ENCODE results near the gene VSIG10L. TPM values are rescaled to one million over a fixed set of nuclear protein-coding genes. Genes with fewer than 3 reads are reported as not detected.

The VSIG10L gene
- total RNA-seq, 4 donors from 2014 or later, result 20.4 to 35.6 (median 28.8) TPM

GRCh38 chr19:51289635-51290034, 52.3 kb downstream of the VSIG10L start:
- TF ChIP-seq CTCF (IDR thresholded peaks at IDR 0.05) (no peak), POLR2A (IDR thresholded peaks at IDR 0.05) (no peak), POLR2AphosphoS5 (IDR thresholded peaks at IDR 0.05) (no peak), EP300 (IDR thresholded peaks at IDR 0.05) (no peak)
- H3K4me3 ChIP-seq, result no peak overlapping the region
- peaks cover 13% of the 10 kb centered on the region for H3K27me3 ChIP-seq
- 90% methylated on average over 1 of the region's 1 CpG for WGBS
- H3K9me3 ChIP-seq, result no peaks in the 10 kb centered on the region
- H3K27ac ChIP-seq, result no peak overlapping the region
- peak in 1 of 2 donors; percentile 21 for DNase-seq (ENCODE audit: low spot score in 2 of 2)
- no peaks in the 10 kb centered on the region for H3K4me1 ChIP-seq
- no peaks in the 10 kb centered on the region for H3K36me3 ChIP-seq

- TF ChIP-seq POLR2A (IDR thresholded peaks at IDR 0.05) (no peak), POLR2AphosphoS5 (IDR thresholded peaks at IDR 0.05) (no peak), EP300 (IDR thresholded peaks at IDR 0.05) (no peak), CTCF (IDR thresholded peaks at IDR 0.05) (no peak)
- 57% methylated on average over 3 of the region's 3 CpGs for WGBS
- H3K27ac ChIP-seq, result no peak overlapping the region
Observed at GRCh38 chr19:51285682-51286081, 56.3 kb downstream of the VSIG10L start.

GRCh38 chr19:51282335-51282734, 59.6 kb downstream of the VSIG10L start:
- Histone ChIP-seq H3K4me3 (no peak overlapping the region), H3K4me1 (no peaks in the 10 kb centered on the region), H3K36me3 (no peaks in the 10 kb centered on the region), H3K27me3 (peaks cover 18% of the 10 kb centered on the region), H3K27ac (no peak overlapping the region), H3K9me3 (no peaks in the 10 kb centered on the region)
- TF ChIP-seq EP300 (IDR thresholded peaks at IDR 0.05) (no peak), CTCF (IDR thresholded peaks at IDR 0.05) (no peak), POLR2AphosphoS5 (IDR thresholded peaks at IDR 0.05) (no peak), POLR2A (IDR thresholded peaks at IDR 0.05) (no peak)
- WGBS, result 81% methylated on average over 4 of the region's 4 CpGs
- DNase-seq (ENCODE audit: low spot score in 2 of 2), result peak in 1 of 2 donors; percentile 40

More at GRCh38 chr19:51285682-51286081, 56.3 kb downstream of the VSIG10L start:
- peaks cover 6% of the 10 kb centered on the region for H3K27me3 ChIP-seq
- H3K9me3 ChIP-seq, result no peaks in the 10 kb centered on the region
- no peak for DNase-seq (ENCODE audit: low spot score in 2 of 2)
- H3K4me3 ChIP-seq, result no peak overlapping the region
- no peaks in the 10 kb centered on the region for H3K36me3 ChIP-seq
- no peaks in the 10 kb centered on the region for H3K4me1 ChIP-seq

Other genes with a start within 250 kb of the VSIG10L start
- gene CTU1, start 233.7 kb downstream of the VSIG10L start, total RNA-seq, result 10 to 100 TPM in 3 of 4 donors, 1 to 10 TPM in 1; 7.7 to 14.6 (median 12.9) TPM
- gene SIGLEC9, start 217.2 kb downstream of the VSIG10L start, total RNA-seq, result 1 to 10 TPM in 1 of 4 donors, under 1 TPM in 2, not detected in 1; 0.68 to 1.3 (median 0.83) TPM
- gene SIGLEC7, start 199.8 kb downstream of the VSIG10L start, total RNA-seq, result not detected
- gene CD33, start 117.1 kb downstream of the VSIG10L start, total RNA-seq, result 1 to 10 TPM in 3 of 4 donors, under 1 TPM in 1; 0.51 to 7.0 (median 2.4) TPM
- not detected for gene SIGLECL1, start 91.1 kb downstream of the VSIG10L start, total RNA-seq
- gene IGLON5, start 30.5 kb downstream of the VSIG10L start, total RNA-seq, result under 1 TPM in 1 of 4 donors, not detected in 3; 0.26 TPM
- 10 to 100 TPM; 56.7 to 69.7 (median 63.6) TPM for gene ETFB, start 24.2 kb upstream of the VSIG10L start, total RNA-seq
- gene CLDND2, start 26.9 kb upstream of the VSIG10L start, total RNA-seq, result not detected
- gene NKG7, start 30.5 kb upstream of the VSIG10L start, total RNA-seq, result not detected
- not detected for gene LIM2, start 45.8 kb upstream of the VSIG10L start, total RNA-seq
- not detected for gene C19orf84, start 48.5 kb upstream of the VSIG10L start, total RNA-seq
- gene SIGLEC10, start 75.5 kb upstream of the VSIG10L start, total RNA-seq, result 1 to 10 TPM; 1.2 to 3.5 (median 1.6) TPM
- gene SIGLEC8, start 116.3 kb upstream of the VSIG10L start, total RNA-seq, result 1 to 10 TPM in 1 of 4 donors, under 1 TPM in 1, not detected in 2; 0.21 to 1.0 TPM
- not detected for gene CEACAM18, start 136.4 kb upstream of the VSIG10L start, total RNA-seq
- gene SIGLEC12, start 159.7 kb upstream of the VSIG10L start, total RNA-seq, result not detected
- under 1 TPM in 2 of 4 donors, not detected in 2; 0.26 to 0.30 TPM for gene SIGLEC6, start 189.5 kb upstream of the VSIG10L start, total RNA-seq
- gene ZNF175, start 229.1 kb upstream of the VSIG10L start, total RNA-seq, result 10 to 100 TPM in 1 of 4 donors, 1 to 10 TPM in 3; 2.0 to 12.1 (median 5.1) TPM